Islet of Langerhans (tissue), 1 donor: ENCODE measurements around the gene ATAT1.

Source experiments
- FAIRE-seq: peaks from one replicate; lab custom pipeline; 2011; peaks lifted over from hg19 to GRCh38; lab: Jason Lieb, UNC

Gene ATAT1

DNA sequence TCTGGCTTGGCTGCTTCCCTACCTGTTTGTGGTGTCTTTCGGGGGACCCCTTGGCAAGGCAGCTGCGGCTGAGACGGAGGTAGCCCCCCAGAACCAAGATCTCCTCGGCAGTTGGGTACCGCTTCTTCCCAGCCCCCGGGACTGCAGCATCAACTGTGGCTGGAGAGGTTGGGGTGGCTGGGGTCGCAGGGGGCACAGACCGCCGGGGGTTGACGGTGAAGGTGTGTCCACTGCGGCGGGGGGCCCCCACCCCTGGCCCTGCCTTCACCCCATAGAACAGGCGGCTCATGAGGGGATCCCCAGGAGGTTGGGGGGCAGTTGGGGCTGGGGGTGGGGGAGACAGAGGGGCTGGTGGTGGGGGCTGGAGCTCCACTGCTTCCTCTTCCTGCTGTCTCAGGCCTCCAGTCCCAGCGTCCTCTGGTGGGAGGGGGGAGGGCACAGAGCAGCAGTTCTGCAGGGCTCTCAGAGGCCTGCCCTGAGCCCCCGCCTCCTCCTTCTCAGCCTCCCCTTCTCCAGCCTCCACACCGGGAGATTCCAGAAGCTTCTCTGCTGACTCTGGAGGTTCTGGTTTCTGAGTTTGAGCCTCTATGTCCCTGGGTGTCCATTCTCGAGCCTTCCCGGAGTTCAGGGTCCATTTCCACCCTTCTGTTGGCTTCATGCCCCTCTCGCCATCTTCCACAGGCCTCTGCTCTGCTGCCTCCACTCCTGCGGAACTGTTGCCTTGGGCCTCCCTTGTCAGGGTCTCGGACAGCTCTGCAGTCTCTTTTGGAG lies 57.9 kb downstream of the ATAT1 start:
- no peak for FAIRE-seq

DNA sequence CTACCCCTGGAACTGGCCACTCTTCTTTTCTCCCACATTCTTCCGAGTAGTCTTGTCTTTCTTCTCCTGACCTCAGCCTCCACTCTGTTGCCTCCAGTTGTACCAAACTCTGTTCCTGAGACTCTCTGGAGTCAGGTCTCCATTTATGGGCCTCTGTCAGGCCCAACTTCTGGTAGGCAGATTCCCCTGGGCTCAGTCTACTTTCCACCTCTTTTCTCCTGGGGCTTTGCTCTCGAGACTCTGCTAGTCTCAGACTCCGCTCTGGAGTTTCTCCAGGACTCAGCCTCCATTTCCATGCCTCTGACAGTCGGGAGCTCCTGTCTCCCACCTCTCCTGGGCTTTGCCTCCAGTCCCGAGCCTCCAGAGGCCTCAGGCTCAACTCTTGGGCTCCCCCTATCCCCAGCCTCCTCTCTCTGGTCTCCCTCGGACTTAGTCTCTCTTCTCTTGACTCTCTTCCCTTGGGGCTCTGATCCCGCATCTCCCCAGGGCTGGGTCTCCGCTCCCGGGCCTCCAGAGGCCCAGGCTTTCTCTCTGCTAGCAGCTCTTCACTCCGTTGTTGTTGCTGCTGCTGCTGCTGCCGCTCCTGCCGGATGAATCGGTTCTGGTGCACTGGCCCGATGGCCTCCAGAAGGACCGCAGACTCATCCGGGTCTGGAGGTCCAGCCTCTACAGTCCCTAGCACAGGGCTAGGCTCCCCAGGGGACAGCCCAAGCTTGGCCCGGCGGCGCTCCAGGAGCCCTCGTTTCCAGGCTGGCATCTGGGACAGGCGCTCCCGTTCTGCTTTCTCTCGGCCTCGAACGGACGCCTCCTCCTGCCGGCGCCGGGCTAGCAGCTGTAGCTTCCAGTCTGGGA lies 58.7 kb downstream of the ATAT1 start:
- no peak for FAIRE-seq

DNA sequence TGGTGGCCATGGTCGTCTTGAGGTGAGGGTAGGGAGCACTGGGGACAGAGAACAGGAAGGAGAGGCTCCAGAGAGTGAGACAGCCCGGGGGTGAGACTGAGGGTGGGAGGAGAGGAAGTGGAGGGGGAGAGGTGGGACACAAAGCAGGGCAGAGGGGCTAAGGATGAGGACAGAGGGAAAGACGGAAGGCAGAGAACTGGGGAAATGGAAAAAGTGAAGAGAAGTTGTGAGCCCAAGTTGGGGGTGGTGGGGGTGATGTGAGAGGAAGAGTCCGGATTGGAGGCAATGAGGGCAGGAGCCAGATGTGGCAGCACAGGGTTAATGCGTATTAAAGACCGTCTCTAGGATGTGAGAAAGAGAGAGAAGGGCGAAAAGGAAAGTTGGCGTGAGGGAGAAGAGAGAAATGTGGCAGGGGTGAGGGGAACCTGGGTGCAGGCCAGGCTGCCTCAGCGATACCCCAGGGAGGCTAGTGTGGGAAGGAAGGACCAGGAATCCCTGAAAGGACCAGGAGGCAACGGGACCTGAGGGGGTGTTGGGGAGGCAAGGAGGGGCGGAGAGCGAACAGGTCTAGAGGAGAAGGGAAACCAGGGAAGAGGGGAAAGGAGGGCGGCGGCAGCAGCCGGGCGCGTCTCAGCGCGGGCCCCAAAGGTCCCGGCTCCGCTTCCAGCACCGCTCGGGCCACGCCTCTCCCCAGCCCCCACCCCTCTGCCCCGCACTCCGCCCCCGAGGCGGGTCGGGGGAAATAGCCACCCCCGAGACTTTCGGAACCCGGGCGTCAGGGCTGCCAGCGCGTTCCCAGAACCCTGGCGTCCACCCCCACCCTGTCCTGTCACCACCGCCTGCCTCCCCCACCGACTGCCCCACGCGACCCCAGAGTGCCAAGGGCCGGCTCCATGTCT lies 59.6 kb downstream of the ATAT1 start, which contains the start of gene PPP1R18:
Gene PPP1R18, minus strand, starts transcription at position 637 of the 899 bp plus-strand sequence. Its CDS starts 627 bp downstream, at position 10.
- FAIRE-seq = no peak

DNA sequence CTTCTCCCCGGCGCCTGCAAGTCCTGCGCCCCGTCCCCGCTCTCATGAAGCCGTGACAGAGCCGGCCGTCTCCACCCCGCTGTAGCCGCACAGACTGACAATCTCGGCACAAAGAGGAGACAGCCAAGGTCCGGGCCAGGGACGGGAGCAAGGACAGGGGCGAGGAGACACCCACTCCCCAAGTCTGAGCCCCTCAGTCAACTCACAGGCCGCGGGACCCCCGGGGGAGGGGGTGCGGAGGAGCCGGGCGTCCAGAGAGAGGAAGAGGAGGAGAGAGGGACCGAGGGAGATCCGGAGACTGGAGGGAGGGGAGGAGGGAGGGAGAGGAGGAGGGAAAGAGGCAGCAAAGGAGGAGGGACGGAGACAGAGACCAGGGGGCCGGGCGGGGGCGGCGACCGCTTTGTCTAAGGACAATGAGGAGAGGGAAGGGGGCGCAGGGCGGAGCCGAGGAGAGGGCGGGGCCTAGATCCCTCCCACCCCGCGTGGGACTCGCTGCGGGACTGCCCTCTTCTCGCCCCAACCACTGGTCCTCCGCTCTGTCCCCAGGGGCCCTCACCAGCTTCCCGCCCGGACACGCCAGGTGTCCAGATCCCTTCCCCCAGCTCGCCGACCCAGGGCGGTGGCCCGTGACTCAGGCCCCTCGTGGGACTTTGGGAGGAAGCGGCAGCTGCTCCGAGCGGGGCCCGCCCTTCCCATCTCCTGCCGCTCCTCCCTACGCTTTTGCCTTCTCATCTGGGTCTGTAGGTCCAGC lies 60.4 kb downstream of the ATAT1 start:
- FAIRE-seq = no peak

DNA sequence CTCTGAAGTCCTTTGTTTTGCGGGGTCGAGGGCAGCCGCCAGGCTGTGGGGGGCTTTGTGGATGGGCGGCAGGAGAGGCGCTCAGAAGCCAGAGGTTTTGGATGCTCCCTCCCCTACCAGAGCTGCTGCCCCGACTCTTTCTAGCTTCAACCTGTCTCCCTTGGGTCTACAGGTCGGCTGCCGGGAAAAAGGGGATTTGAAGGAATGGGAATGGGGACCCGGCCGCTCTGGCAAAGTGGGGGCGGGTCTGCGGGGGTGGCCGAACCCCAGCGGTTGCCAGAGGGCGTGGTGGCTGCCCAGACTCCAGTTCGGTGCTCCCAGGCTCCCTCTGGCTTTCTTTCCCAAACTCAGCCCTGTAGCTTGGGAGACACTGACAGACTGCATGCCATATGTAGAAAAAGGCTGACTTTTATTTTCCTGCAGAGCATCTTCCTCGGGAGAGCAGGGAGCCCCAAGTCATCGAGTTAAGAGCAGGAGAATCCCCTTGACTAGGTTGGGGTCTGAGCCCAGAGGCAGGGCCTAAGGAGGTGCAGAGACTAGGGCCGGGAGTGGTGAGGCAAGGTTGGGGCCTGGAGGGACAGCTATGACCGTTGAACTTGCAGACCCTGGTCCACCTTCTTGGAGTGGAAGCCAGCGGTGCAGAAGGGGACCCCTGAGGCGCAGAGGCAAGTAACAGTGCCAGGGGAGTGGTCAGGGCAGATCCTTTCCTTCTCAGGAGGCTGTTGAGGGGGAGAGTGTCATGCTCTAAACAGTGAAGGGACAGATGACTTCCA lies 61.2 kb downstream of the ATAT1 start:
- no peak for FAIRE-seq

DNA sequence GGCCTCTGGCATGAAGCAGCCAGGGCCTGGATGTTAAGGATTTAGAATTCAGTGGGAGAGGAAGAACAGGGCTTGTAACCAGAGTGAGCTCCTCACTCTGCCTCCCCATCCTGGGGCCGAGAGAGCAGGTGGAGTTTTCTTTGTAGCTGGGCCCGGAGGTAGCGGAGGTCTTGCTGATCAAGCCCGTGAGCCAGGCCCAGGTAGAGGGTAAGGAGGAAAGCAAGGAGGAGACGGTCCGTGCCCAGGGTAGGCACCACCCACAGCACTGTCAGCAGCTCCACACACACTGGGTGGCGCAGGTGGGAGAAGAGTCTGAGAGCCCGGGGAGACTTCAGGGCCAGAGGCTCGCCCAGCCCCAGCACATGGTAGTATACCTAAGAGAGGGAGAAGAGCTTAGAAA lies 61.9 kb downstream of the ATAT1 start:
- FAIRE-seq = no peak

DNA sequence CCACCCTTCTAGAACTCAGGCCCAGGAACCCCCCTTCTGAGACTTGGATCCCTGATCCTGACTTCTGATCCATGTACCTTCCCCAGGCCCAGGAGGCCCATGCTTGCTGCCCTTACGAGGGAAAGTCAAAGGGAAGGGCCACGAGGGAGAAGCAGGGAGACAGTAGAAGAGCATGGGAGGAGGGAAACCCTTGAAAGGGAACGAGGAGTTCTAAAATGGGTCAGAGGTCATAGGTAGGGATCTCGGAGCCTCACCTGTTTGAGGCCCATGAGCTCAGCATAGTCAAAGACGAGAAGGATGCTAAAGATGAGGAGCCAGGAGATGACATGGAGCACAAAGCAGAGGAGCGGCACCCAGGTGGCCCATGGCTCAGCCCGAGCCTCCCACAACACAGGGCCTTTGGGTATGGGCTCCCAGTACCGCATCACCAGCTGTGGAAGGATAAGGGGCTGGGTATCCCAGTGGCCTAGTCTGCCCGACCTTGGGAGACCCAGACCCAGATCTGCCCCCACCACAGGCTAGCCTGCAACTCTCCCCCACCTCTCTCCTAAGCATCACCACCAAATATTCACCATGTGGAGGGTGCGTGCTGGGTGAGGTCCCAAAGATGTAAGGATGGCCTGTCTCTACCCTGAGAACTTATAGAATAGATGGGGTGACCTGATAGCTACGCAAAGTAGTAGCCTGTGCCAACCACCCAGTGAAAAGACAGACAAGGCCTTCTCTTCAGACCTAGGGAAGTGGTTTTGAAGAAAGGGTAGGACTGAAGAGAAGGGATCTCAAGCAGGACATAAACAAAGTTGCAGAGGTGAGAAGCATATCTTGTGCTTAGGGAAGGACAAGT lies 62.6 kb downstream of the ATAT1 start:
- no peak for FAIRE-seq

DNA sequence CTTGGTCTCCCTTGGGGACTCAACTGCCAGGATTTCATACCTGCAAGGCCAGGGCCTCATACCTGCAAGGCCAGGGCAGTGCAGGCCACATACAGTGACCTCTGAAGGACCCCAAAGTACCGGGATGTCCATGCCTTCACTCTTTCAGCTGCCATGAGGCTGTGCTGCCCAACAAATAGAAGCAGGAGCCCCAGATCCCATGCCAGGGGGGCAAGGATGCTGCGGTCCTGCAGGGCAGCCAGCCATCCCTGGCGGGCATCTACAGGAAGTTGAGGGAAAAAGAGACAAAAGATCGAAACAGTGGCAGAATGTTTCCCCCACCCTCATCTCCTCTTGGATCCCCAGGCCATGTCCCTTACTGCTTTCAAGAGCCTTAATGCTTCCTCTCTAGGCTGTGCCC lies 63.3 kb downstream of the ATAT1 start:
- no peak for FAIRE-seq

DNA sequence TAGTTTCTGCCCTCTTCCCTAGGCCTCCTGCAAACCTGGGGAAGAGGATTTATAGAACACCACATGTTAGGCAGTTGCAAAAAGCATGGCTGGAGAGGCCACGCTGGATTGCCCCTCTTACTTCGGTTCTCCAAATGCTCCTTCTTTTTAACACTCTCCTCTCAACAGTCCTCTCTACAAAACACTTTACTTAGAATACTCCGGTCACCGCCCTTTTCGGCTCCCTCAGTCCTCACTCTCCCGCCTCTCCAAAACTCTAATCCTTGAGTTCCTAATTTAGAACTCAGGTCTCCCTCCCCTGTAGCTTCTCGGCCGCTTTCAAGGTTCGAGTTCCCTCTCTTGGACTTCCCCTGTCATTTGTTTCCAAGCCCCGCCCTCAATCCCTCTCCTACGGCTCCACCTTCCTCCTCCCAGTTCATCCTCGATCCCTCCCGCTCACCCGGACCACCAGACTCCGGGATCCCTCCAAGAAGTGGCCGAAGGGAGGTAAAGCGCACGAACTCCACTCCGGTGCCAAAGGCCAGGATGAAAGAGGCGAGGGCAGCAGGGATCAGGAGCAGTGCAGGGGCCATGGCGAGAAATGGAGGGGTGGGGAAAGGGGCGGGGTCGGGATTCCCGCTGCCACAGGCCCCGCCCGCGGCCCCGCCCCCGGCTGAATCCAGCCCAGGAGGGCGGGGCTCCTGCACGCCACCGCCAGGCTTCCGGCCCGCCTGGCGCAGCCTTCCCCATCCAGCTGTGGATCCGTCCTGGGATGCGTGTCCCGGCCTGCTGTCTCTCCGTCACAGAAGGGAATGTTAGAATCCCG lies 63.9 kb downstream of the ATAT1 start, which contains the start of gene NRM:
Gene NRM, minus strand, starts transcription at position 582 of the 805 bp plus-strand sequence. Its CDS starts 10 bp downstream, at position 572.
- no peak for FAIRE-seq

DNA sequence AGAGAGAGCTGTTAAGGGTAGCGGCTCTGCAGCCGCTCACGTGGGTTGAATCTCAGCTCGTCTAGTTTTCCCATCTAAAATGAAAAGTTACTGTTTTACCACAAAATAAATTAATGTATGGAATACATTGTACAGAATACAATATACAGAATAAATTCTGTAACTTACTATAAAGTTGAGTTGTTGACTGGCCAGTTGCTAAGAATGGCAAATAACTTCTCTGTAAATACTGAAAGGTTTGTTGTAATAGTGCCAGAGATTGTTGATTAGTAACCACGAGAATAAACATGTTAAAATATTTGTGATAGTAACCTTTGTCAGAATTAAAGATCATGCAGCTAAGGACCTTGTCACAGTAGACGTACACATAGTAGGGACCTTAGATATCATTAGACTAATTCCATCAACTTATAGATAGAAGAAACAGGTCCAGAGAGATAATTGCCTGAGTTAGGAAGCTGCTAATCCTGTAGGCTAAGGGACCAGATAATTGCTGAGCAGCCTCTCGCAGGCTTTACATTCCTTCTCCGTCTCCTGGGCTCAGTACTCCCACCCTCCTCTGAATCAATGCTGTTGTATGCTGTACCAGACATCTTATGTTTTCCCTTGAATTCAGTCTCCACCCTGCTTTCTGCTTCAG lies 64.7 kb downstream of the ATAT1 start:
- FAIRE-seq = no peak
